Peyer's patch (tissue), 4 donors: ENCODE measurements around the gene ATP13A3.

ENCODE experiments used
- POLR2A ChIP-seq, 2 donors: fragments of 450-650 bp; IDR thresholded peaks; one replicate each; pipeline ENCODE4 v1.5.1; 2017; ENCODE audit warnings: antibody characterized with exemption in 2 of 2, mild to moderate bottlenecking in 2 of 2, moderate library complexity in 2 of 2
- TF ChIP-seq, protein P1 (sequence below), 6 experiments: fragments of 450-650 bp in 4 of 6; fragments of 200-600 bp in 2 of 6; sonication (generic) in 1 of 6; IDR thresholded peaks; one replicate each; pipeline ENCODE4 v1.5.1; 2017 to 2019; ENCODE audit warnings: antibody characterized with exemption in 6 of 6, mild to moderate bottlenecking in 3 of 6, moderate library complexity in 1 of 6

- TF ChIP-seq, protein P1, sequence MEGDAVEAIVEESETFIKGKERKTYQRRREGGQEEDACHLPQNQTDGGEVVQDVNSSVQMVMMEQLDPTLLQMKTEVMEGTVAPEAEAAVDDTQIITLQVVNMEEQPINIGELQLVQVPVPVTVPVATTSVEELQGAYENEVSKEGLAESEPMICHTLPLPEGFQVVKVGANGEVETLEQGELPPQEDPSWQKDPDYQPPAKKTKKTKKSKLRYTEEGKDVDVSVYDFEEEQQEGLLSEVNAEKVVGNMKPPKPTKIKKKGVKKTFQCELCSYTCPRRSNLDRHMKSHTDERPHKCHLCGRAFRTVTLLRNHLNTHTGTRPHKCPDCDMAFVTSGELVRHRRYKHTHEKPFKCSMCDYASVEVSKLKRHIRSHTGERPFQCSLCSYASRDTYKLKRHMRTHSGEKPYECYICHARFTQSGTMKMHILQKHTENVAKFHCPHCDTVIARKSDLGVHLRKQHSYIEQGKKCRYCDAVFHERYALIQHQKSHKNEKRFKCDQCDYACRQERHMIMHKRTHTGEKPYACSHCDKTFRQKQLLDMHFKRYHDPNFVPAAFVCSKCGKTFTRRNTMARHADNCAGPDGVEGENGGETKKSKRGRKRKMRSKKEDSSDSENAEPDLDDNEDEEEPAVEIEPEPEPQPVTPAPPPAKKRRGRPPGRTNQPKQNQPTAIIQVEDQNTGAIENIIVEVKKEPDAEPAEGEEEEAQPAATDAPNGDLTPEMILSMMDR (IDR thresholded peaks at IDR 0.05): no peak
- TF ChIP-seq POLR2A (IDR thresholded peaks at IDR 0.05): no peak
These were observed 104.5 kb downstream of the ATP13A3 start for GRCh38 chr3:194382196-194382891.
